SU-DHL-6 (cell line): Measurements from ENCODE around the gene CALHM5.

ENCODE experiments used
- EZH2phosphoT487 ChIP-seq: fragments of 200-600 bp; sonication (generic), shearing (Covaris generic); conservative IDR thresholded peaks from 2 replicates; pipeline ENCODE4 v1.6.1; 2018; ENCODE audit warnings: mild to moderate bottlenecking, antibody characterized with exemption, low read length, moderate library complexity, mixed read lengths
- TF ChIP-seq, protein P1 (sequence below): fragments of 200-600 bp; sonication (generic); IDR thresholded peaks from one replicate; pipeline ENCODE4 v1.5.1; 2017; ENCODE audit warnings: antibody characterized with exemption, mild to moderate bottlenecking, low read length, moderate library complexity; ENCODE audit not compliant: insufficient read depth, poor library complexity, severe bottlenecking

GRCh38 chr6:116508527-116508926, 2.9 kb upstream of the CALHM5 start:
- TF ChIP-seq, protein P1, sequence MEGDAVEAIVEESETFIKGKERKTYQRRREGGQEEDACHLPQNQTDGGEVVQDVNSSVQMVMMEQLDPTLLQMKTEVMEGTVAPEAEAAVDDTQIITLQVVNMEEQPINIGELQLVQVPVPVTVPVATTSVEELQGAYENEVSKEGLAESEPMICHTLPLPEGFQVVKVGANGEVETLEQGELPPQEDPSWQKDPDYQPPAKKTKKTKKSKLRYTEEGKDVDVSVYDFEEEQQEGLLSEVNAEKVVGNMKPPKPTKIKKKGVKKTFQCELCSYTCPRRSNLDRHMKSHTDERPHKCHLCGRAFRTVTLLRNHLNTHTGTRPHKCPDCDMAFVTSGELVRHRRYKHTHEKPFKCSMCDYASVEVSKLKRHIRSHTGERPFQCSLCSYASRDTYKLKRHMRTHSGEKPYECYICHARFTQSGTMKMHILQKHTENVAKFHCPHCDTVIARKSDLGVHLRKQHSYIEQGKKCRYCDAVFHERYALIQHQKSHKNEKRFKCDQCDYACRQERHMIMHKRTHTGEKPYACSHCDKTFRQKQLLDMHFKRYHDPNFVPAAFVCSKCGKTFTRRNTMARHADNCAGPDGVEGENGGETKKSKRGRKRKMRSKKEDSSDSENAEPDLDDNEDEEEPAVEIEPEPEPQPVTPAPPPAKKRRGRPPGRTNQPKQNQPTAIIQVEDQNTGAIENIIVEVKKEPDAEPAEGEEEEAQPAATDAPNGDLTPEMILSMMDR: no peak
- no peak for TF ChIP-seq EZH2phosphoT487
